NCI-H82 (cell line): Measurements from ENCODE around the gene PTGR3.
A peak's percentile ranks its signal among the peaks of the same experiment; 100 is the strongest.

ENCODE experiments used
- DNase-seq: peaks from one replicate; lab custom pipeline; 2025; lab: John Stamatoyannopoulos, UW

Gene PTGR3

DNA sequence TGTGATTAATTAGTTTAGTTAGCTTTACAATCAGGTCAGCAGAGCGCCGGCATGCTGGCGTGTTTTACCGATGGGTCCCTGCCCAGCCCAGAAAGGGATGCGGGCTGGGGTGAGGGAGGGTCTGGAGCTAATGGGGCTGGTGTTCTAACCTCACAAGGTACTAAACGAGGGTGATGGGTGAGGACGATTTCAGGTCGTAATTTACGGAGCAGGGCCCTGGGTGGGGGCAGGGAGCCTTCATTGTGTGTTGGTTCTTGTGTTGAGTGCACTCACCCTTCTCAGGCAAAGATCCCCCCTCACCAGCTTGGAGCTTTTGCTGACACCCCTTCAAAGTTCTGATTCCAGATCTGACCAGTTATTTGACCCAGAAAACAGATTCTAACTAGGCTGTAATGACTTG lies 39.5 kb downstream of the PTGR3 start:
- DNase-seq, result peak; percentile 5

- peak; percentile 71 for DNase-seq
Observed at GRCh38 chr18:75168619-75169018, 40.3 kb downstream of the PTGR3 start.

DNA sequence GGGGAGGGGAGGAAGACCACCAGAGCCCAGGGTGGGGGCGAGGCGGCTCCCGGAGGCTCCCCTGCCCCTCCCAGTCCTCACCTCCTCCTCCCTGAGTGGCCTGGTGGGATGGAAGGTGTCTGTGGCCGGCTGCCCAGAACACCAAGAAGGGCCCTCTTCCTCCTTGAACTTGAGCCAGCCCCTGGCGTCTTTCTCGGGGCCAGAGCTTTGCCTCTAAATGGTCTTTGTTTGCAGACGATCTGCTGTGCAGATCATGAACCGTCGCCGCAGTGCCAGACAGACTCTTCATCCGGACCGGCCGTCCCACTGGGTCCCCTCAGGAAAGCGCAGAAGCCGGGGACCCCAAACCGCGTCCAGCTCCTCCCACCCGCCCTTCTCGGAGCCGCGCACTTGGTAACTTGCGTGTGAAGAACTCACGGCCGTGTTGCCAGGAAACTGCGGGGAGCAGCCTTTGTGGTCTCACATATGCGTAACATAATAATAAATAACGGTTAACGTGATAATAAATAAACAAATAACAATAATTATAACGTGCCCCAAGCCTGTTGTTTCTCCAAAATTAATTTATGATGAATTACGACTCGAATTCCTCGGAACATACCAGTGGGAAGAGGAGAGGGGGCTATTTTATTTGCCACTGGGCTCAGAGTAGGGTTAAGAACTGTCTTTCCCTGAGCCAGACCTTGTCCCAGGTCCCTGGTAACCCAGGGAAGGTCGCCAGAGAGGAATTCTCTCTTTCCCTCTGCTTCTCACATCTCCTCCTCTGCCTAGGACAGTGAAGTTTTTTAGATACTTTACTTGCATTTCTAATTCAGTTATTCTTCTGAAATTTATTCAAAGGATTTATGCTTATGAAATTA lies 41.0 kb downstream of the PTGR3 start:
- peak; percentile 10 for DNase-seq

DNA sequence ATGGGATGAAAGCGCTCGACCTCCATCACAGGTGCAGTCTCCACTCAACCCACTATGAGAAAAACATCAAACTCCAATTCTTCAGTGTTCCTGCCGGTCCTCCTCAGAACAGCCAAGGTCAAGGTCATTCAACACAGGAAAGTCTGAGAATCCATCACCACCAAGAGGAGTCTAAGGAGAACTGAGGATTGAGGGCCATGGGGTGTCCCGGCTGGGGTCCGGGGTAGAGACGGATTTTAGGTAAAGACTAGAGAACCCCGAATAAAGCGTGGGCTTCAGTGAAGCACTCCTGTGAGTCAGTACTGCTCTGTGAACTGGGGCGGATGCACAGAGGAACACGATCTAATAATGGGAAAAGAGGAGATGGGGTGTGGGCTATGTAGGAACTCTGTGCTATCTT lies 41.8 kb downstream of the PTGR3 start:
- DNase-seq, result no peak

DNA sequence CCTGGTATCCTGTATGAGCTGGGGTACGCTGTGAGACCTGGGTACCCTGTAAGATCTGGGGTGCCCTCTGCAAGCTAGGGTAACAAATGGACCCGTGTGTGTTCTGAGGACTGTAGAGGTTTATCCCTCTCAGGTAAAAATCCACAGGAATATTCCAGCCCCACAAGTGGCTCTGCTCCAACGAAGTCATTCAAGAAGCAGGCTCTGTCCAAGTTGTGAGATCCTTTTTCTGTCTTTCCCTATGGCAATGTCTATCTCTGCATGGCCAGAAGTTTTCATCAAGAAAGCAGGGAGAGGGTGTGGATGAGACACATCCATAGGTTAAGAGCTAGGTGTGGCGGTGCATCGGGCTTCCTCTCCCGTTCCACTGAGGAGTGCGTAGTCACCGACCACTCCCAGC lies 43.0 kb downstream of the PTGR3 start:
- no peak for DNase-seq

GRCh38 chr18:75164479-75164878 lies 44.5 kb downstream of the PTGR3 start:
- no peak for DNase-seq

DNA sequence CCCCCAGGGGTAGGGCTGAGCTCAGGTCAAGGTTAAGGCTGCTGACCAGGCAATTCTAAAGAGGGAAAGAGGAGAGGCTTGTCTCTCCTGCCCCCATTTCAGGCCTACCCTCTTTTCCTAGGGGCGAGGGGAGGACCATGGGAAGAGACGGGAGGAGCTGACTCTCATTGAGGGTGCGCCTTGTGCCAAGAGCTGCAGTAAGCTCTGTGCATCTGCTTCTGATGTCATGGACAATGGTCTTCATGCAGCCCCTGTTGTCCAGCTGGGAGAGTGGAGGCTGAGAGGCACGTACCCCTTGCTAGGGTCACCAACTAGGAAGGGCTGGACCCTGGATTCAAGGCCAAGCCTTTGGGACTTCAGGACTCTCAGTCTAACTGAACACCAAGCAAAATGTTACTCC lies 45.2 kb downstream of the PTGR3 start:
- DNase-seq, result no peak

DNA sequence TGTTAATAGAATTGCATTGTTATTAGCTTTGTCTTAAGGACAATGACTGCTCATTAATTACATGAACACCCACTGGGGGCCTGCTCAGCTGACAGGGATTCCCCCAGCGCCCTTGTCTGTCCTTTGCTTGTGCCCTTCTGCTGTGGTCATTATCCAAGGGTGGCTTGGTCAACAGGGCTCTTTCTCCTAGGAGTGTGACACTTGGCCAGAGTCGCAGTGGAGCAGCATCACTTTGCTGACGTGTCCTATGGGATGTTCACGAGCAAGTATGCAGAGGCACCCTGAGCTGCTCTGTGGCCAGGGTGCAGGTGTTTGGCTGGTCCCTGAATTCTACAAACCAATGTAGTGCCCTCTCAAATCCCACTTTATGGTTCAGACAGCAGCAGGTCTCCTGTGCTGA lies 46.0 kb downstream of the PTGR3 start:
- DNase-seq, result no peak

- no peak for DNase-seq
Observed at GRCh38 chr18:75162467-75162866, 46.5 kb downstream of the PTGR3 start.

DNA sequence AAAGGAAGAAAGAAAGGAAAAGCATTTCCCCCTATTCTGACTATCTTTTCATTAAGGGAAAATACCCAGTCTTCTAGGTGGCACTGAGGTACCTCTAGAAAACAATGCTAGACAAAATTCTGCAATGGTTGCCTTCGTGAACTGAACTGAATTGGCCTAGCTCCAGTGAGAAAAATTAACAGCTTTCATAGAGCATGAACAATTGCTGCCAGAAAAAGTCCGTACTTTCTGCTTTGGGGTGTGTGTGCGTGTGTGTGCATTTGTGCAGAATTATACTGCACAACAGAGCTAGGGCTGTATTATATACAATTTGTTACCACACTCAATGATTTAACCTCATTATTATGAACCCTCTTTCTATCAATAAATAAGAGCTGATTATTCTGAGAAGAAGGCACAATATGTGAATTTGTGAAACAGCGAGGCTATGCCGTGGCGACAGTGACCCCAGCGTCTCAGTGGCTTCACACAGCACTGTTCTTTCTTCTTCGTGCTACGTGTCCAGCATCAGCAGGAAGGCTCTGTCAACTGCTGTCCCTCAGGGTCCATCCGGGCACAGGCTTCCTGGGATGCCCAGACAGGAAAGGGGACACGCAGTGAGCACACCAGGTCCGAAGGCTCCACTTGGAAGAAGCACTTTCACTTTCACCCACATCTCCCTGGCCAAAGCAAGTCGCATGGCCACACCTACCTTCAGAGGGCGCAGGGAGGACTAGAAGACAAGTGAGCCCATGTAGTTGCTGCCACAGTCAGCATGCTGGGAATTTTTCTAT lies 47.5 kb downstream of the PTGR3 start:
- no peak for DNase-seq

DNA sequence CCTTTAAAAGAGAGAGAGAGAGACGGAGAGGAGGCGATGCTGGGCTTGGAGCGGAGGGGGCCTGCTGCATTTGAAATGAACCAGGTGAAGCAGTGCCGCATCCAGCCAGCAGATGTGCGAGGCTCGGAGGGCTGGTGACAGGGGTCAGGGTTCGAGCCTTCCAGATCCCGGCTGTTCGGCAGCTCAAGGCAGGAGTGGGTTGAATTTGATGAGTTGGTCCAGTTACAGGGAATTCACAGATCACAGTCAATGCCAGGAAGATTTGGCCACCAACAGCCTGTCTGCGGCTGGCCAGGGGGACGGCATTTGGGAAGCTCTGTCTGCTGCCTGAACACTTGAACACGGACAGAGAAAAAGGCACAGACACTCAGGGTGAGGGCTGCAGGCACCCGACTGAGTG lies 48.6 kb downstream of the PTGR3 start:
- DNase-seq, result no peak

DNA sequence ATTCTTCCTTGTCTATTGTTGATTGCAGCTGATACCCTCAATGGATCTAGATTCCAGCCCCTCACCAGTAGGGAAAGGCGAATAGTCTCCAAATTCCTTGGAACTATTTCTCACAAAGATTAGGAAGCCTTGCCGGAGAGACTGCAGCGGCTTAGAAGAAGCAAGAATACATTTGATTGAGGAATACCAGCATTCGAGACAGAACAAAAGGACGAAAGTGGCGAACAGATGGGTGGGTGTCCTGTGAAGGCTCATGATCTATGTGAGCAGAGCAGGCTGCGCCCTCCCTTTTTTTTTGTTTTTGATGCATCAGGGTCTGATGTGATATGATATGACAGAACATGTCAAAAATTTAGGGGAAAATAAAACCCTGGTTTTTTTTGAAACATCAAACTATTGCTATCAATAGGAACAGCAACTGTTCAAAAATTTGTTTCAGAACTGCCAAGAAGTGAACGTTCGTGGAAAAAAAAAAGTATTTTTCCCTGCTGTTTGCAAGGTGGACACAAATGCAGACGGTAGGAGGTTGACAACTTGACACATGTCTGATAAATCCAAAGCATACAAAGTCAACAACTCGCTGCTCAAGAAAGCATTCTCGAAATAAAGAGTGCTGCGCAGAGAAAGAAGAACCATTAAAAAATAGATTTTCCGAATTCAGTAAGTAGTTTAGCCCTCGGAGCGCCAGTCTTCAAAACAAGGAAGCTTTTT lies 49.1 kb downstream of the PTGR3 start:
- DNase-seq, result no peak

- no peak for DNase-seq
Observed at GRCh38 chr18:75159238-75159518, 49.8 kb downstream of the PTGR3 start.
